Caco-2 (cell line): ENCODE data around the gene PARP3. TPM values are rescaled to one million over a fixed set of nuclear protein-coding genes. Genes with fewer than 3 reads are reported as not detected.

ENCODE experiments used
- BruUV-seq: library from RNA; stranded (reverse); fragments of 400-500 nt; replicated peaks from 2 replicates; lab custom pipeline; 2021; lab: Mats Ljungman, UMichigan
- CTCF ChIA-PET: fragments of 300-600 bp; sonication (Branson Sonifier 250); formaldehyde crosslinking; loops from one replicate; lab custom pipeline; 2022; ENCODE audit warnings: antibody characterized with exemption; lab: Charles Lee
- POLR2A ChIA-PET: fragments of 300-600 bp; sonication (Branson Sonifier 250); formaldehyde crosslinking; loops from one replicate; lab custom pipeline; 2022; ENCODE audit warnings: antibody characterized with exemption; lab: Charles Lee
- DNase-seq, 2 experiments: peaks; one replicate each; pipeline versions ENCODE4 v3.0.0 to v3.0.0-alpha.2; 2020 to 2022
- H3K27me3 ChIP-seq: replicated peaks from 2 replicates; pipeline ENCODE4 v1.6.0; 2011; ENCODE audit warnings: low read length; ENCODE audit not compliant: control insufficient read depth, insufficient read depth
- H3K36me3 ChIP-seq: 2 replicates; pipeline ENCODE4 v1.5.1; 2011; ENCODE audit warnings: low read length; ENCODE audit not compliant: control insufficient read depth, insufficient read depth
- H3K4me1 ChIP-seq: fragments of 250-450 bp; sonication (Bioruptor Pico); 2 replicates; pipeline ENCODE4 v1.5.1; 2020; ENCODE audit warnings: mild to moderate bottlenecking
- H3K4me3 ChIP-seq: 2 replicates; pipeline ENCODE4 v1.5.1; 2011; ENCODE audit warnings: low read depth, mild to moderate bottlenecking, control low read depth, low read length
- H3K9me3 ChIP-seq: fragments of 250-450 bp; sonication (Bioruptor Pico); 2 replicates; pipeline ENCODE4 v1.5.1; 2020; ENCODE audit warnings: mild to moderate bottlenecking, moderate library complexity
- H3K27ac Mint-ChIP-seq: one replicate; pipeline ENCODE4 v1.8.0; 2022; ENCODE audit warnings: mixed read lengths; ENCODE audit not compliant: unreplicated experiment
- H3K27me3 Mint-ChIP-seq: one replicate; pipeline ENCODE4 v1.8.0; 2022; ENCODE audit warnings: mixed read lengths; ENCODE audit not compliant: insufficient read depth, unreplicated experiment
- H3K36me3 Mint-ChIP-seq: one replicate; pipeline ENCODE4 v1.8.0; 2022; ENCODE audit warnings: mild to moderate bottlenecking, mixed read lengths; ENCODE audit not compliant: insufficient read depth, unreplicated experiment
- H3K4me1 Mint-ChIP-seq: one replicate; pipeline ENCODE4 v1.8.0; 2022; ENCODE audit warnings: low read depth, mixed read lengths; ENCODE audit not compliant: unreplicated experiment
- H3K4me3 Mint-ChIP-seq: one replicate; pipeline ENCODE4 v1.8.0; 2022; ENCODE audit warnings: mild to moderate bottlenecking, moderate library complexity, mixed read lengths; ENCODE audit not compliant: unreplicated experiment
- H3K9me3 Mint-ChIP-seq: one replicate; pipeline ENCODE4 v1.8.0; 2022; ENCODE audit warnings: mixed read lengths; ENCODE audit not compliant: unreplicated experiment
- CTCF ChIP-seq, 2 experiments: fragments of 200-600 bp in 1 of 2; IDR thresholded peaks; 1 replicate in 1 of 2; 2 replicates in 1 of 2; pipeline versions ENCODE4 v1.5.1 to v1.8.0; 2011 to 2022; ENCODE audit warnings: antibody characterized with exemption in 1 of 2, control low read depth in 1 of 2, inconsistent platforms in 1 of 2, low read depth in 1 of 2, low read length in 1 of 2, mild to moderate bottlenecking in 1 of 2, moderate library complexity in 1 of 2; ENCODE audit not compliant: insufficient read depth in 1 of 2, severe bottlenecking in 1 of 2, unreplicated experiment in 1 of 2
- intact Hi-C: fragments of 100-400 bp; cut with micrococcal nuclease; formaldehyde crosslinking; loops from one replicate; pipeline ENCODE4 v1.10.0; 2022; ENCODE audit not compliant: unreplicated experiment
- total RNA-seq: library from RNA; stranded (reverse); gene quantifications from 2 replicates; pipeline ENCODE4 v1.2.3, GENCODE V29; 2022

PARP3 gene
- total RNA-seq, 1 experiment from 2014 or later = 3.3 TPM

GRCh38 chr3:51964521-51964920 is 22.4 kb downstream of the PARP3 start:
- ChIA-PET POLR2A (no interaction called here), CTCF (no interaction called here)
- DNase-seq = no peak
- Histone ChIP-seq H3K36me3 (no peaks in the 10 kb centered on the region), H3K4me1 (peaks cover 13% of the 10 kb centered on the region), H3K9me3 (no peaks in the 10 kb centered on the region), H3K4me3 (no peak overlapping the region), H3K27me3 (no peaks in the 10 kb centered on the region)
- intact Hi-C loops = no loop called here
- Mint-ChIP-seq H3K4me1 (peaks cover 20% of the 10 kb centered on the region), H3K36me3 (peaks cover 12% of the 10 kb centered on the region), H3K4me3 (no peak overlapping the region), H3K27ac (no peak overlapping the region), H3K9me3 (no peaks in the 10 kb centered on the region), H3K27me3 (no peaks in the 10 kb centered on the region)
- no peak for TF ChIP-seq CTCF (IDR thresholded peaks at IDR 0.05; ENCODE audit: insufficient read depth in 1 of 2, low read depth in 1 of 2, low read length in 1 of 2, severe bottlenecking in 1 of 2, unreplicated experiment in 1 of 2)
- no TSS peak for BruUV-seq

GRCh38 chr3:51966016-51966415 is 23.9 kb downstream of the PARP3 start:
- POLR2A ChIA-PET = no interaction called here
- no peaks in the 10 kb centered on the region for H3K9me3 ChIP-seq
- H3K36me3 Mint-ChIP-seq = peaks cover 12% of the 10 kb centered on the region
- H3K36me3 ChIP-seq = no peaks in the 10 kb centered on the region
- peak overlapping the region; percentile 77 for H3K27ac Mint-ChIP-seq
- H3K4me3 ChIP-seq = no peak overlapping the region
- peak overlapping the region; percentile 86 for H3K4me3 Mint-ChIP-seq
- no peaks in the 10 kb centered on the region for H3K27me3 Mint-ChIP-seq
- TF ChIP-seq CTCF (IDR thresholded peaks at IDR 0.05; ENCODE audit: insufficient read depth in 1 of 2, low read depth in 1 of 2, low read length in 1 of 2, severe bottlenecking in 1 of 2, unreplicated experiment in 1 of 2) = no peak
- H3K9me3 Mint-ChIP-seq = no peaks in the 10 kb centered on the region
- intact Hi-C loops = no loop called here
- H3K4me1 ChIP-seq = peaks cover 13% of the 10 kb centered on the region
- no peak for DNase-seq
- CTCF ChIA-PET = no interaction called here
- no TSS peak for BruUV-seq
- H3K27me3 ChIP-seq = no peaks in the 10 kb centered on the region
- peaks cover 20% of the 10 kb centered on the region for H3K4me1 Mint-ChIP-seq

- Histone ChIP-seq H3K4me1 (peaks cover 13% of the 10 kb centered on the region), H3K36me3 (no peaks in the 10 kb centered on the region), H3K9me3 (no peaks in the 10 kb centered on the region), H3K27me3 (no peaks in the 10 kb centered on the region), H3K4me3 (peak overlapping the region; percentile 52)
- no peak for DNase-seq
- no peaks in the 10 kb centered on the region for H3K9me3 Mint-ChIP-seq
- CTCF ChIA-PET = no interaction called here
- BruUV-seq = no TSS peak
- TF ChIP-seq CTCF (IDR thresholded peaks at IDR 0.05; ENCODE audit: insufficient read depth in 1 of 2, low read depth in 1 of 2, low read length in 1 of 2, severe bottlenecking in 1 of 2, unreplicated experiment in 1 of 2) = no peak
- peaks cover 20% of the 10 kb centered on the region for H3K4me1 Mint-ChIP-seq
- peak overlapping the region; percentile 77 for H3K27ac Mint-ChIP-seq
- H3K27me3 Mint-ChIP-seq = no peaks in the 10 kb centered on the region
- POLR2A ChIA-PET = interaction anchor here (1.6 kb wide), 1 partner anchor 16 kb away, joined by 9 read pairs; the partner anchor contains the start of gene ACY1
- peak overlapping the region; percentile 86 for H3K4me3 Mint-ChIP-seq
- peaks cover 12% of the 10 kb centered on the region for H3K36me3 Mint-ChIP-seq
- intact Hi-C loops = no loop called here
Measured at GRCh38 chr3:51966486-51966885, 24.3 kb downstream of the PARP3 start.
